HCT116 (cell line): ENCODE results near the gene ADAMTS9. TPM values are rescaled to one million over a fixed set of nuclear protein-coding genes. Genes with fewer than 3 reads are reported as not detected.

Source experiments
- ATAC-seq: fragments of 200-7000 bp; cut with Tn5 transposase; 2 replicates; pipeline ENCODE4 v1.9.1; 2020; ENCODE audit warnings: mild to moderate bottlenecking, moderate library complexity
- BruUV-seq: library from RNA; stranded (reverse); fragments of 400-500 nt; replicated peaks from 2 replicates; lab custom pipeline; 2021; lab: Mats Ljungman, UMichigan
- CTCF ChIA-PET: fragments of 300-600 bp; sonication (Branson Sonifier 250); formaldehyde crosslinking; loops from one replicate; lab custom pipeline; 2021; ENCODE audit warnings: antibody characterized with exemption; lab: Charles Lee
- POLR2A ChIA-PET: fragments of 300-600, 350-600 bp; sonication (Branson Sonifier 250); formaldehyde crosslinking; loops from one replicate; lab custom pipeline; 2021; ENCODE audit warnings: antibody characterized with exemption; lab: Charles Lee
- RAD21 ChIA-PET, 2 experiments: fragments of 300-600 bp; sonication (Branson Sonifier 250); formaldehyde crosslinking; loops; one replicate each; lab custom pipeline; 2023; ENCODE audit warnings: low total read pairs in 2 of 2; ENCODE audit not compliant: uncharacterized antibody in 2 of 2, unreplicated experiment in 2 of 2, low non-redundant PET in 1 of 2; lab: Charles Lee
- DNase-seq: peaks from one replicate; pipeline ENCODE4 v3.0.0-alpha.2; 2010; ENCODE audit warnings: low read depth, low spot score
- H2AFZ ChIP-seq: fragments of 200-600 bp; shearing (Covaris generic), sonication (generic); 2 replicates; pipeline ENCODE4 v1.6.1; 2017; ENCODE audit warnings: low read depth, mixed run types, mixed read lengths, antibody characterized with exemption, low read length; ENCODE audit not compliant: poor library complexity, severe bottlenecking
- H3K27ac ChIP-seq: 2 replicates; pipeline ENCODE4 v1.5.1; 2012; ENCODE audit warnings: low read depth, low read length
- H3K27me3 ChIP-seq: fragments of 200-600 bp; sonication (generic); 2 replicates; pipeline ENCODE4 v1.6.1; 2016; ENCODE audit warnings: mixed run types, low read length, mixed read lengths; ENCODE audit not compliant: insufficient read depth
- H3K36me3 ChIP-seq, 2 experiments: fragments of 200-500 bp in 1 of 2; fragments of 200-600 bp in 1 of 2; sonication (Bioruptor generic) in 1 of 2; sonication (generic) in 1 of 2; 2 replicates each; pipeline versions ENCODE4 v1.5.1 to v1.6.1; 2014 to 2016; ENCODE audit warnings: low read length in 2 of 2, inconsistent platforms in 1 of 2, mixed read lengths in 1 of 2, mixed run types in 1 of 2; ENCODE audit not compliant: insufficient read depth in 2 of 2, control insufficient read depth in 1 of 2
- H3K4me1 ChIP-seq, 2 experiments: fragments of 200-600 bp in 1 of 2; sonication (generic) in 1 of 2; 2 replicates each; pipeline versions ENCODE4 v1.5.1 to v1.6.1; 2012 to 2017; ENCODE audit warnings: low read length in 2 of 2, inconsistent platforms in 1 of 2, mild to moderate bottlenecking in 1 of 2, mixed read lengths in 1 of 2, mixed run types in 1 of 2, moderate library complexity in 1 of 2; ENCODE audit not compliant: insufficient read depth in 2 of 2, control insufficient read depth in 1 of 2
- H3K4me2 ChIP-seq: fragments of 200-600 bp; sonication (generic); 2 replicates; pipeline ENCODE4 v1.6.1; 2017; ENCODE audit warnings: mixed run types, low read length, mixed read lengths
- H3K4me3 ChIP-seq, 2 experiments: fragments of 200-600 bp in 1 of 2; sonication (generic) in 1 of 2; replicated peaks in 1 of 2; 2 replicates each; pipeline ENCODE4 v1.5.1; 2011 to 2016; ENCODE audit warnings: low read length in 2 of 2, control low read depth in 1 of 2, low read depth in 1 of 2, mild to moderate bottlenecking in 1 of 2, mixed read lengths in 1 of 2, mixed run types in 1 of 2
- H3K79me2 ChIP-seq: fragments of 200-600 bp; sonication (generic); 2 replicates; pipeline ENCODE4 v1.6.1; 2017; ENCODE audit warnings: mild to moderate bottlenecking, mixed run types, low read length, moderate library complexity, mixed read lengths; ENCODE audit not compliant: insufficient read depth
- H3K9ac ChIP-seq: fragments of 200-600 bp; sonication (generic); 2 replicates; pipeline ENCODE4 v1.6.1; 2016; ENCODE audit warnings: low read length, mixed read lengths
- H3K9me2 ChIP-seq: fragments of 200-600 bp; sonication (generic), shearing (Covaris generic); 2 replicates; pipeline ENCODE4 v1.6.1; 2017; ENCODE audit warnings: mixed run types, mild to moderate bottlenecking, moderate library complexity; ENCODE audit not compliant: insufficient read depth
- H3K9me3 ChIP-seq, 2 experiments: fragments of 200-500 bp in 1 of 2; fragments of 200-600 bp in 1 of 2; sonication (Bioruptor generic) in 1 of 2; sonication (generic) in 1 of 2; 2 replicates each; pipeline ENCODE4 v1.6.1; 2014 to 2017; ENCODE audit warnings: low read length in 2 of 2, mixed read lengths in 2 of 2, inconsistent platforms in 1 of 2, low read depth in 1 of 2, mild to moderate bottlenecking in 1 of 2, mixed run types in 1 of 2, moderate library complexity in 1 of 2; ENCODE audit not compliant: control insufficient read depth in 1 of 2, insufficient read depth in 1 of 2
- H4K20me1 ChIP-seq: fragments of 200-600 bp; sonication (generic), shearing (Covaris generic); 2 replicates; pipeline ENCODE4 v1.6.1; 2017; ENCODE audit warnings: mixed run types, mild to moderate bottlenecking, moderate library complexity; ENCODE audit not compliant: insufficient read depth
- CBX3 ChIP-seq: IDR thresholded peaks from 2 replicates; pipeline ENCODE4 v1.6.1; 2012; ENCODE audit warnings: low read depth
- EZH2phosphoT487 ChIP-seq: fragments of 200-600 bp; IDR thresholded peaks from 2 replicates; pipeline ENCODE4 v1.6.1; 2018; ENCODE audit warnings: antibody characterized with exemption, borderline replicate concordance
- FOSL1 ChIP-seq: IDR thresholded peaks from 2 replicates; pipeline ENCODE4 v1.6.1; 2012; ENCODE audit warnings: low read depth
- SRF ChIP-seq: IDR thresholded peaks from 2 replicates; pipeline ENCODE4 v1.6.1; 2012; ENCODE audit warnings: low read depth
- YY1 ChIP-seq: IDR thresholded peaks from 2 replicates; pipeline ENCODE4 v1.6.1; 2011; ENCODE audit warnings: low read length, low read depth, moderate library complexity, mild to moderate bottlenecking; ENCODE audit not compliant: insufficient replicate concordance; ENCODE audit errors: extremely low read depth
- intact Hi-C: fragments of 100-400 bp; cut with micrococcal nuclease; formaldehyde crosslinking; loops from 2 replicates; pipeline ENCODE4 v1.10.0; 2022
- total RNA-seq: library from RNA; stranded (reverse); gene quantifications from one replicate; pipeline ENCODE4 v1.2.1, GENCODE V29; 2021; ENCODE audit not compliant: unreplicated experiment
- TF ChIP-seq, protein P1 (sequence below): IDR thresholded peaks from 2 replicates; pipeline ENCODE4 v1.6.1; 2012; ENCODE audit warnings: low read depth
- TF ChIP-seq, protein P2 (sequence below): IDR thresholded peaks from 2 replicates; pipeline ENCODE4 v1.6.1; 2012
- TF ChIP-seq, protein P3 (sequence below), 3 experiments: fragments of 200-600 bp in 1 of 3; sonication (generic) in 1 of 3; IDR thresholded peaks in 2 of 3; conservative IDR thresholded peaks in 1 of 3; 2 replicates each; pipeline ENCODE4 v1.5.1; 2012 to 2017; ENCODE audit warnings: low read depth in 2 of 3, low read length in 2 of 3, antibody characterized with exemption in 1 of 3, borderline replicate concordance in 1 of 3, control low read depth in 1 of 3, mild to moderate bottlenecking in 1 of 3, mixed read lengths in 1 of 3, mixed run types in 1 of 3, moderate library complexity in 1 of 3; ENCODE audit not compliant: insufficient read depth in 1 of 3

ADAMTS9 gene
- total RNA-seq, 1 experiment from 2014 or later = 0.05 TPM

DNA sequence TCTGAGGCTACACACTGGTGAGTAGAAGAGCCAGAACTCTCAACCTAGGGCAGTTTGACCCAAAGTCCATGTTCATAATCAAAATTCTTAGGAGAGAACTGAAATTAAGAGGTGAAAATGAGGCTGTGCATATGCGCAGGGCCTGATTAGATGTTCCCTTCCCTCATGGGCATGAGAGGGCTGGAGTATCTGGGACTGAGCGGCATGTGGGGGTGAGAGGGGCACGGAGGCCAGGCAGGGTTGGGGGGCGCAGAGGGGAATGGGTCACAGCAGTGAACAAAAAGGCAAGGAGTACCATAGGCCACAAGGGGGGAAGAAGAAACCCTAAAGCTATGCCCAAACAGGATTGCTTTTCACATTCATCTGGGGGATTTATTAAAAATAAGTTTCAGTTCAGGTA, 31.3 kb downstream of the ADAMTS9 start:
- no peak overlapping the region for H3K27ac ChIP-seq
- H3K4me1 ChIP-seq = no peaks in the 10 kb centered on the region
- TF ChIP-seq, protein P1, sequence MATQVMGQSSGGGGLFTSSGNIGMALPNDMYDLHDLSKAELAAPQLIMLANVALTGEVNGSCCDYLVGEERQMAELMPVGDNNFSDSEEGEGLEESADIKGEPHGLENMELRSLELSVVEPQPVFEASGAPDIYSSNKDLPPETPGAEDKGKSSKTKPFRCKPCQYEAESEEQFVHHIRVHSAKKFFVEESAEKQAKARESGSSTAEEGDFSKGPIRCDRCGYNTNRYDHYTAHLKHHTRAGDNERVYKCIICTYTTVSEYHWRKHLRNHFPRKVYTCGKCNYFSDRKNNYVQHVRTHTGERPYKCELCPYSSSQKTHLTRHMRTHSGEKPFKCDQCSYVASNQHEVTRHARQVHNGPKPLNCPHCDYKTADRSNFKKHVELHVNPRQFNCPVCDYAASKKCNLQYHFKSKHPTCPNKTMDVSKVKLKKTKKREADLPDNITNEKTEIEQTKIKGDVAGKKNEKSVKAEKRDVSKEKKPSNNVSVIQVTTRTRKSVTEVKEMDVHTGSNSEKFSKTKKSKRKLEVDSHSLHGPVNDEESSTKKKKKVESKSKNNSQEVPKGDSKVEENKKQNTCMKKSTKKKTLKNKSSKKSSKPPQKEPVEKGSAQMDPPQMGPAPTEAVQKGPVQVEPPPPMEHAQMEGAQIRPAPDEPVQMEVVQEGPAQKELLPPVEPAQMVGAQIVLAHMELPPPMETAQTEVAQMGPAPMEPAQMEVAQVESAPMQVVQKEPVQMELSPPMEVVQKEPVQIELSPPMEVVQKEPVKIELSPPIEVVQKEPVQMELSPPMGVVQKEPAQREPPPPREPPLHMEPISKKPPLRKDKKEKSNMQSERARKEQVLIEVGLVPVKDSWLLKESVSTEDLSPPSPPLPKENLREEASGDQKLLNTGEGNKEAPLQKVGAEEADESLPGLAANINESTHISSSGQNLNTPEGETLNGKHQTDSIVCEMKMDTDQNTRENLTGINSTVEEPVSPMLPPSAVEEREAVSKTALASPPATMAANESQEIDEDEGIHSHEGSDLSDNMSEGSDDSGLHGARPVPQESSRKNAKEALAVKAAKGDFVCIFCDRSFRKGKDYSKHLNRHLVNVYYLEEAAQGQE = no peak
- TF ChIP-seq YY1 (no peak), FOSL1 (no peak), EZH2phosphoT487 (no peak), CBX3 (no peak), SRF (no peak)
- TF ChIP-seq, protein P2, sequence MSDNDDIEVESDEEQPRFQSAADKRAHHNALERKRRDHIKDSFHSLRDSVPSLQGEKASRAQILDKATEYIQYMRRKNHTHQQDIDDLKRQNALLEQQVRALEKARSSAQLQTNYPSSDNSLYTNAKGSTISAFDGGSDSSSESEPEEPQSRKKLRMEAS = no peak
- TF ChIP-seq, protein P3, sequence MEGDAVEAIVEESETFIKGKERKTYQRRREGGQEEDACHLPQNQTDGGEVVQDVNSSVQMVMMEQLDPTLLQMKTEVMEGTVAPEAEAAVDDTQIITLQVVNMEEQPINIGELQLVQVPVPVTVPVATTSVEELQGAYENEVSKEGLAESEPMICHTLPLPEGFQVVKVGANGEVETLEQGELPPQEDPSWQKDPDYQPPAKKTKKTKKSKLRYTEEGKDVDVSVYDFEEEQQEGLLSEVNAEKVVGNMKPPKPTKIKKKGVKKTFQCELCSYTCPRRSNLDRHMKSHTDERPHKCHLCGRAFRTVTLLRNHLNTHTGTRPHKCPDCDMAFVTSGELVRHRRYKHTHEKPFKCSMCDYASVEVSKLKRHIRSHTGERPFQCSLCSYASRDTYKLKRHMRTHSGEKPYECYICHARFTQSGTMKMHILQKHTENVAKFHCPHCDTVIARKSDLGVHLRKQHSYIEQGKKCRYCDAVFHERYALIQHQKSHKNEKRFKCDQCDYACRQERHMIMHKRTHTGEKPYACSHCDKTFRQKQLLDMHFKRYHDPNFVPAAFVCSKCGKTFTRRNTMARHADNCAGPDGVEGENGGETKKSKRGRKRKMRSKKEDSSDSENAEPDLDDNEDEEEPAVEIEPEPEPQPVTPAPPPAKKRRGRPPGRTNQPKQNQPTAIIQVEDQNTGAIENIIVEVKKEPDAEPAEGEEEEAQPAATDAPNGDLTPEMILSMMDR (IDR thresholded peaks at IDR 0.05 in 2 of 3, conservative IDR thresholded peaks at IDR 0.05 in 1 of 3; ENCODE audit: borderline replicate concordance in 1 of 3, insufficient read depth in 1 of 3, low read depth in 2 of 3, low read length in 2 of 3) = no peak
- TF ChIP-seq, all 23 proteins: peak for 0
- Histone ChIP-seq H3K4me3 (no peak overlapping the region), H3K27me3 (peaks cover 9% of the 10 kb centered on the region; the same call in 1 of the 2 replicates), H3K79me2 (no peaks in the 10 kb centered on the region), H3K9ac (no peak overlapping the region), H3K9me3 (no peaks in the 10 kb centered on the region), H4K20me1 (no peaks in the 10 kb centered on the region), H3K9me2 (no peaks in the 10 kb centered on the region), H3K4me2 (no peak overlapping the region), H2AFZ (no peak overlapping the region), H3K36me3 (no peaks in the 10 kb centered on the region)
- ChIA-PET RAD21 (no interaction called here), POLR2A (no interaction called here), CTCF (no interaction called here)
- intact Hi-C loops = no loop called here
- no peak for DNase-seq
- no peak for ATAC-seq
- BruUV-seq = no TSS peak
